ENCODE data around the gene TENM3. TPM values are rescaled to one million over a fixed set of nuclear protein-coding genes. Genes with fewer than 3 reads are reported as not detected.

Gene TENM3
- total RNA-seq, 1 donor from 2014 or later, result not detected

- DNase-seq (no peak), ATAC-seq (ENCODE audit: low read depth) (no peak)
- Mint-ChIP-seq H3K4me1 (no peaks in the 10 kb centered on the region), H3K4me3 (no peak overlapping the region), H3K36me3 (ENCODE audit: low read depth) (no peaks in the 10 kb centered on the region), H3K9me3 (no peaks in the 10 kb centered on the region), H3K27ac (no peak overlapping the region), H3K27me3 (no peaks in the 10 kb centered on the region)
- intact Hi-C loops (cut with micrococcal nuclease), result no loop called here
- ChIA-PET CTCF (no interaction called here), POLR2A (no interaction called here)
- TF ChIP-seq CTCF (IDR thresholded peaks at IDR 0.05), result no peak
These were observed 468.0 kb downstream of the TENM3 start for GRCh38 chr4:182711211-182711610.

GRCh38 chr4:182715548-182715947 lies 472.3 kb downstream of the TENM3 start:
- DNase-seq (no peak), ATAC-seq (ENCODE audit: low read depth) (no peak)
- Mint-ChIP-seq H3K4me1 (no peaks in the 10 kb centered on the region), H3K36me3 (ENCODE audit: low read depth) (no peaks in the 10 kb centered on the region), H3K27ac (no peak overlapping the region), H3K9me3 (no peaks in the 10 kb centered on the region), H3K27me3 (no peaks in the 10 kb centered on the region), H3K4me3 (no peak overlapping the region)
- no peak for TF ChIP-seq CTCF (IDR thresholded peaks at IDR 0.05)
- ChIA-PET CTCF (no interaction called here), POLR2A (no interaction called here)
- intact Hi-C loops (cut with micrococcal nuclease), result no loop called here

- no peak overlapping the region for H3K4me3 Mint-ChIP-seq
- no peaks in the 10 kb centered on the region for H3K4me1 Mint-ChIP-seq
- ATAC-seq (ENCODE audit: low read depth) (no peak), DNase-seq (no peak)
- TF ChIP-seq CTCF (IDR thresholded peaks at IDR 0.05), result no peak
- ChIA-PET CTCF (no interaction called here), POLR2A (no interaction called here)
- intact Hi-C loops (cut with micrococcal nuclease), result no loop called here
- H3K27me3 Mint-ChIP-seq, result no peaks in the 10 kb centered on the region
- no peaks in the 10 kb centered on the region for H3K9me3 Mint-ChIP-seq
- no peaks in the 10 kb centered on the region for H3K36me3 Mint-ChIP-seq (ENCODE audit: low read depth)
- H3K27ac Mint-ChIP-seq, result no peak overlapping the region
These were observed 473.0 kb downstream of the TENM3 start for GRCh38 chr4:182716192-182716591.

- CTCF ChIA-PET, result no interaction called here
- Mint-ChIP-seq H3K9me3 (no peaks in the 10 kb centered on the region), H3K27ac (no peak overlapping the region), H3K27me3 (no peaks in the 10 kb centered on the region), H3K4me1 (no peaks in the 10 kb centered on the region), H3K4me3 (no peak overlapping the region), H3K36me3 (ENCODE audit: low read depth) (no peaks in the 10 kb centered on the region)
- no peak for TF ChIP-seq CTCF (IDR thresholded peaks at IDR 0.05)
- intact Hi-C loops (cut with micrococcal nuclease), result no loop called here
- ATAC-seq (ENCODE audit: low read depth) (no peak), DNase-seq (no peak)
- POLR2A ChIA-PET, result no interaction called here
These were observed 474.8 kb downstream of the TENM3 start for GRCh38 chr4:182717788-182718583.

GRCh38 chr4:182724414-182724813 lies 481.2 kb downstream of the TENM3 start:
- Mint-ChIP-seq H3K4me3 (no peak overlapping the region), H3K36me3 (ENCODE audit: low read depth) (no peaks in the 10 kb centered on the region), H3K27me3 (no peaks in the 10 kb centered on the region), H3K4me1 (no peaks in the 10 kb centered on the region), H3K27ac (no peak overlapping the region), H3K9me3 (no peaks in the 10 kb centered on the region)
- CTCF ChIA-PET, result no interaction called here
- no peak for DNase-seq
- no peak for TF ChIP-seq CTCF (IDR thresholded peaks at IDR 0.05)
- ATAC-seq (ENCODE audit: low read depth), result no peak
- POLR2A ChIA-PET, result no interaction called here
- intact Hi-C loops (cut with micrococcal nuclease), result no loop called here
